GM21723 (cell line): ENCODE measurements around the gene PRKAA2.

Experiments used
- ATAC-seq: cut with Tn5 transposase; IDR thresholded peaks from one replicate; pipeline ENCODE4 v1.9.1; 2021; ENCODE audit warnings: mild to moderate bottlenecking, moderate library complexity; ENCODE audit not compliant: unreplicated experiment

PRKAA2 gene

DNA sequence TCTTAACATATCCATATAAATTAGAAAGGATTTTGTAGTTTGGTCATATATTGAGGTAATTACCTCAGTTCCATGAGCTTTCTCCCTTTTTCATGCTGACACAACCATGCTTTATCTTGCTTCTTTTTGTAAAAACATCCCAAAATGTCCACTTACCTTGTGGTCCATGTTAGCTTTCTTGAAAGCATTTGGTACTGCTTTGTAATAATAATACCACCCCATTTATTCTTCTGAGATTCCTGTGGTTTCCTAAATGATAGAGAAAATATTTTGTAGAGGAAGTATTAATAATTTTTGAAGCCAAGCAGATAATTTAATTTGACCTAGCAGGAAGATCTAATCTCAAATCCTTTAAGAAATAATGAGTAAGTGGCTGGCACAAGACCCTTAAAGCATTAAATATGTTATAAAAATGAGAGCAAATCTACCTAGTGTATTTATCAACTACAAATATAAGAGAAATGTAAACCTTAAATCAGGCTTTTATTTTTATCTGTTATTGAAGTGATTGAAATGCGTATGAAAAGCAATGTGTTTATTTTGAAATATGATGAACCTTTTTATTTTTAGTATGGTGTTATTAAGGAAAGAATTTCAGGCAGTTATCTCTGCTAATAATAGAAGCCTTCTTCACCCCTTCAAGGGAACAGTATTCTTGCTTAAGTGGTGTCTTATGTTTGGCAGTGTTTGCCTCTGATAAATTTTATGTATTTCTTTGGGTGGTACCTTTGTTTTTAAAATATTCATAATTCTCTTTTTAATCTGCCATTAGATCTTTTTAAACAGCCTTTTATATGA lies 9.2 kb downstream of the PRKAA2 start:
- ATAC-seq: no peak

DNA sequence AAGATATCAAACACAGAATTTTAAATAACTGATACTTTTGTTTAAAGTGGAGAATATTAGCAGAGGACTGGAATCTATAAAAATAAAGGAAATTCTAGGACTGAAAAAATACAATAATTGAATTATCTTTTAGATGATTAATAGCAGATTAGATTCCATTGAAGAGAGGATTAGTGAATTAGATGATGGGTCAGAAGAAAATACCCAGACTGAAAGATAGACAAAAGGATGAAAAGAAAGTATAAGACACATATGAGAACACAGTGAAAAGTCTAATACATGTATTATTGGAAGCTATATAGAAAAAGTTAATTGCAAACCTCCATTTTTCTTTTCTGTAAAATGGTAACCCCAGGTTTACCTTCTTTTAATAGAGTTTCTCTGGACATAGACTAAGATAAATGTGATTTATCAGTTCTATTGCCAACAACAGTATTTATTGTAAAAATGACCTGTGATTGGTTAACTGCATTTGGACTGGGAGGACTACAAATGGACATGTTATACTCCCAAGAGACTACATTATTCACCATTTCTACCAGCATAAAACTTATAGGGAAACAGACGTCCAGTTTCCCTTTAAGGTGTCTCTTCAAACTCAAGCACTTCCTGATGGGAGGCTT lies 11.0 kb downstream of the PRKAA2 start:
- ATAC-seq: no peak

DNA sequence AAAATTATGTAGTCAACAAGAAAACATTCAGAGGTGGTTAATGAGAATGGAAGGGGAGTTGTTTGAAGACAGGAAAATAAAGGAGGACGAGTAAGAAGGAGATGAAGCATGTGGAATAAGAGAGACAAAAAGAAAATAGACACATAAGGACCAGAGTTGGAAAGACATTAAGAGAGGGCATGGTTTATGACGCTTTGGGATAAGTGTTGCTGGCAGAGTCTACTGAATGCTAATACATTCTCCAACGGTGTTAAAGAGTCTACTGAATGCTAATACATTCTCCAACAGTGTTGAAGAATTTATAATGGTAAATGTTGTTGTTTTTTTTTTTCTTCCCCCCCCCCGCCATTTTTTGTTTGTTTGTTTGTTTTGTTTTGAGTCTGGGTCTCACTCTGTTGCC lies 13.1 kb downstream of the PRKAA2 start:
- ATAC-seq: no peak

DNA sequence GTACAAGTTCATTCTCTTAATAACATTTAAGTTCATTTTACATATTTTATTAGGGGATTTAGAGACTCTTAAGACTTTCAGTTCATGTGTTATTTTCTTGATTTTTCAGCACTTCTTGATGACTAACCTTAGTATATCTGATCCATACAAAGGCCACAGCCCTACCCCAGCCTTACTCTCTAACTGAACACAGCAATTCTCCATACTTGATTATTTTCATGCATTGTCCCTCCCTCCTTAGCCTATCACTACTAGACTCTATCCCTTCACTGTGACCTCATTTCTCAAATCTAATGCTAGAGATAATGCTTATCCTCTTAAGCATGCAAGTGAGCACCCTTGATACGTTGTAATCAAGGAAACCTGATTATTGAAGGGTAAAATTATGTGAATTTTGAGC lies 15.2 kb downstream of the PRKAA2 start:
- ATAC-seq: no peak

DNA sequence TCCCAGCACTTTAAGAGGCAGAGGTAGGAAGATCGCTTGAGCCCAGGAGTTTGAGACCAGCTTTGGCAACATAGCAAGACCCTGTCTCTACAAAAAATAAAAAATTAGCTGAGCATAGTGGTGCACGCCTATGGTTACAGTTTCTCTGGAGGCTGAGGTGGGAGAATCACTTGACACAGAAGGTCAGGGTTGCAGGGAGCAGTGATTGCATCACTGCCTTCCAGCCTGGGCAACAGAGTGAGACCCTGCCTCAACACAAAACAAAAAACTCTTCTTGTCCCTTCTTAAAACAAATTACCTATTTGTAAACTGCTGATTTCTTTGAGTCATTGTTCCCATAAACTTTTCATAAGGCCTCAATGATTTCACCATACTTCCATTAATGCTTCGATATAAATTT lies 18.7 kb downstream of the PRKAA2 start:
- ATAC-seq: no peak

DNA sequence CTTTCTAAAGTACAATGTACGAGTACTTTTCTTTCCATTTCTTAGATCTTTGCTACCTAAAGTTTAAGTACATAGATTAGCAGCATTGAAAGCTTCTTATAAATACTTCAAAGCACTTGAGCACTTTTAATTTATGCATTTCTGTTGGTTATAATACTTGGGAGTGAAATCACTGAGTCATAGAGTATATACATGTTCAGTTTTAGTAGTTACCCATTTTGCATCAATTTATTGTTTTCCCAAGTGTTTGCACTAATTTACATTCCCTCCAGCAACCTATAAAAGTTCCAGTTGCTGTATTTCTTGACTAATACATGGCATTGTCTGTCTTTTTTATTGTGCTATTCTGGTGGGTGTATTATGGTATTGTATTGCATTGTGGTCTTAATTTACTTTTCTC lies 20.3 kb downstream of the PRKAA2 start:
- ATAC-seq: no peak

DNA sequence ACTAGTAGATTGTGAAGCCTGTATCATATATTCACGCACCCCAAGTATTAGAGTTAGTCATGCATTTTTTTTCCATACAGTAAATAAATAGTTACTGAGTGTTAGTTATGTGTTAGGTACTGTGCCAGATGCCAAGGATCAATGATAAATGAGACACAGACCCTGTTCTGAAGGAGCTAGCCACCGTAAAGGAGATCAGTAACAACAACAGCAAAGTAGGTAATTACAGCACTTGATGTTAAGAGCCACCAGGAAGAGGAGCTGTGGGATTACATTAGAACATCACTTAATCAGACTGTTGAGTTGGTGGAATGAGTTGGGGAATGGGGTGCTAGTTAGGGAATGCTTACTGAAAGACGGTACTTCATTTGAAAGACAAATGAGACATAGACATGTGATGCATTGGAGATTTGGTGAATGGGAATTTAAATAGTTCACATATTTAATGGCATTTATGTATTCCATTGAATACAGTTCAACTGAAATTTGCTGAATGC lies 21.0 kb downstream of the PRKAA2 start:
- no peak for ATAC-seq

DNA sequence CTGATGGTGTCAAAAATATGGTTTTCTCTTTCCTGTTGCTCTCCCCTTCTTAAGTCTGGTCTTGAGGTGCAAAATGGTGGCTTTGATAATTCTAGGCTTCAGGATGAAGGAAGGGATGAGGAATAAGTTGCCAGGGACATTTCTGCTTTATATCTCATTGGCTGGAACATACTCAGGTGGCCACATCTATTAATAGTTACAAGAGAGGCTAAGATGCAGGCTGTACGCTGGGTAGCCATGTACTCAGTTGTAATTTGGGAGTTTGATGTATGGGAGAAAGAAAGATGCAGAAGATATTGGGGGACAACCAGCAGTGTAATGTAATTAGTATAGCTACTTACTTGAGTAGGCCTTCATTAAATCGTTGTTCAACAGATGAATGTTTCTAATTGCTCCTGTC lies 25.2 kb downstream of the PRKAA2 start:
- ATAC-seq: no peak

DNA sequence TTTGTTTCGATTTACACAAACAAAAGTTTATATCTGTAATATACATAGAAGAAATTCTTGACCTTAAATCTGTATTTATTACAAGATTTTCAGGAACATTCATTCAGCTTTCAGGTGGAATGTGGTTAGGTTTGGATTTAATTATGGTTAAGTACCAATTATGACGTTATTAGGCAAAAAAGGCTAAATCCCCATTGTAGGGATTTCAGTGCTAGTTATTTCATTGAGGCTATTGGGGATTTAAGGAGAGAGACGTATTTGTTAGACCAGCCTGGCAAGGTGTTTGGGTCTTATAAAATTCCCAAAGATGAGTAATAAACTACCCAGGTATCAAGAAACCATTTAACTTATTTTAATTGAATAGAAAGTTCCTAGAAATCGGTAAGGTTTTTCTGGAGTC lies 26.0 kb downstream of the PRKAA2 start:
- ATAC-seq: no peak

DNA sequence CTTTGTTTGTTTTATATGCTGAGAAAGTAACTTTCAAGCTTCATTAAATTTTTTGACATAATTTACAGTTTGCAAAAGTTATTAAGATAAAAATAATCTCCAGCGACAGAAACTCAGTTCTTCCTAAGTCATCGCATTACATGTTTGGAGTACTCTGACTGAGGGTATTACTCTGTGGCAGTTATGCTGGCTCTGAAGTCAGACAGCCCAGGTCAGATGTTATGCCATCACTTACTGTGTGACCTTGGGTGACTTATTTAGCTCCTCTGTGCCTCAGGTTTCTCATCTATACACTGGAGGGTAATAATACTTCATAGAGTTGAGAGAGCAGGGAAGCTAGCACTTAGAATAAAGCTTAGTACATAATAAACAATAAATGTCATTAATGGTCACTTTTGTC lies 26.4 kb downstream of the PRKAA2 start:
- no peak for ATAC-seq

DNA sequence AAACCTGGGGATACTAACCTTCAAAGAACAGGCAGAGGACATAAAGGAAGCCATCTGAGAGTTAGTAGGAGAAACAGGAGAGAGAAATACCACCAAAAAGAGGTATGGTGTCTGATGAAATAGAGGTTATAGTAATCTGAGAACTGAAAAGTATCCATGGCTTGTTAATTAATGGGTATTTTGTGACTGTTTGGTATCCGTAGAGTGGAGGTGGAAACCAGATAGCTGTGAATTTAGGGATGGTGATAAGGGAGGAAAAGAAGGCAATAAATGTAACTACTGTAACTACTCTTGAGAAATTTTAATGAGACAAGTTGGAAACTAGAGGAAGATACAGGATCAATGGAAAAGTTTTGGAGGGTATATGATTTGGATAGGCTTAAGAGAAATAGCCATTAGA lies 27.5 kb downstream of the PRKAA2 start:
- no peak for ATAC-seq

DNA sequence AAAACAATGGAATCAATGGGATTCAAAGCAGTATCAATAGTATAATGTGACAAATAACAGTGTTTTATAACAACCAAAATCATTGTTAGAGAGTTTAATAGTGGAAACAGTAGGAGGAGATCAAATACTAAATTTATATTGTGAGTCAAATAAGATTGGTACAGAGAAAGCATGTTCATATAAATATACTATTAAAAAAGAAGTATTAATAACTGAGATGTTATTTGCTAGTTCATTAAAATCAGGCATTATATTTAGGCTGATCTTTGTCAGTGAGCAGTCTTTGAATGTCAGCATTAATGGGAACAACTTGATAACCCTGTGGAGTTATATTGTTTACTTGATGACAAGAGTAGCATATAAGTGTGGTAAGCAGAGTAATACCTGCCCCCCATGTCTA lies 30.6 kb downstream of the PRKAA2 start:
- no peak for ATAC-seq

DNA sequence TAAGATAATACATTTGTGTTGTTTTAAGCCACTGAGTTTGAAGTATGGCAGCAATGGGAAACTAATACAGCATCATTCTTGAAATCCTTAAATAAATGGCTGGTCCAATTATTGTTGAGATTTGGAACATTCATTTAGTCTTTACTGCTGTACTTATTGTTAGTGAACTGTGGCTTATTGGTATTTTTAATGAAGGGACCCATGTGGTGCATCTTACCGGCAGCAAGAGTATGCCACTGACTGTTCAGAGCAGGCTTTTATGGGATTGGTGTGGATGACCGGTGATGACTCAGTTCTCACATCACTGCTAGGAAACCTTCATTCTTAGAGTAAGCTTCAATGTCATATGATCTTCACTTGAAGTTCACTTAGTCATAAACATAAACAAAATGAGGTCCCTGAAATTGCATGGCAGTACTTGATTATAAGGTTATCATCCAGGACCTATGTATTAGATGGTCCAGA lies 31.5 kb downstream of the PRKAA2 start:
- ATAC-seq: no peak

DNA sequence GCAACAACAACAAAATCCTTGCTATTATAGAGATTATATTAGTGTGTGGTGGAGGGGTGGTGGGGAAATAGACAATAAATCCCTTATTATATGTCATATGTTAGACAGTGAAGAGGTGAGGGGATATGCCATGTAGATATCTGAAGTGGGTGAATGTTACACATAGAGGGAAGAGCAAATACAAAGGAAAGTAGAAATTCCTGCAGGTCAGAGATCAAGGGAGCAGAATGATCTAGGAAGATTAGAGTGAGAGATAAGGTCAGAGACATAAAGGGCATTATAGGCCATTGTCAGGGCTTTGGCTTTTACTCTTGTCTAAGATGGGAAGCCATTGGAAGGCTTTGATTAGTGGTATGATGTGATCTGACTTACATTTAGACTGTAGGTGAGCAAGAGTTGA lies 38.5 kb downstream of the PRKAA2 start:
- ATAC-seq: no peak

DNA sequence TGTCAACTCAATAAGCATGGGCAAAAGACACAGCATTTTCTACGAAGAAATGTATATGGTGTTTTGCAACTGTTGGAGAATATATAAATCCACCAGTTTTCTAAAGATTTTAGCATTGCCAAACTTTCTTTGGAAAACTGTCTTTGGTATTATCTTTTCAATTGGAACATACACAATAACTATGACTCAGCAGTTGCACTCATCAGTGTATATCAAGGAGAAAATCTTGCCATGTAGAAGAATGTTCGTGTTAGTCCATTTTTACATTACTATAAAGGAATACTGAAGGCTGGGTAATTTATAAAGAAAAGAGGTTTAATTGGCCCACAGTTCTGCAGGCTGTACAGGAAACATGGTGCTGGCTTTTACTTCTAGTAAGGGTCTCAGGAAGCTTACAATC lies 41.1 kb downstream of the PRKAA2 start:
- no peak for ATAC-seq

DNA sequence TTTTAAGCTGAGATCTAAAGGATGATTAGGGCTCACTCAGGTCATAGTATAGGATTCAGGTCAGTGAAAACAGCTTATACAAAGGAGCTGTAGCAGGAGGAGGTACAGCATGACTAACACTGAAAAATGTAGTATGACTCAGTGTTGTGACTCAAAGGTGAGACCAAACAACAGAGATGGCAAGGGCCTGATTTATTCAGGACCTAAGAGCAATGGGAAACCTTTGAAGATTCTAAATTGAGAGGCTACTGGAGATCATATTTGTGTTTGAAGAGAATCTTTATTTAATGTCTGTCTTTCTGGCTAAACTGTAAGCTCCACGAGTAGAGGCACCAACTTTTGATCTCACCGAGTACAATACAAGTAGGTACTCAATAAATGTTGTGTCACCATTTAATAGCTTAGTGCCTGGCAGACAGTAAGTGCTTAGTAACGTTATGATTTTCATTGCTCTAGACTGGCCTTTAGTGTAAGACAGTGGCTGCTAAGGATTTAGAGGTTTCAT lies 43.5 kb downstream of the PRKAA2 start:
- no peak for ATAC-seq

DNA sequence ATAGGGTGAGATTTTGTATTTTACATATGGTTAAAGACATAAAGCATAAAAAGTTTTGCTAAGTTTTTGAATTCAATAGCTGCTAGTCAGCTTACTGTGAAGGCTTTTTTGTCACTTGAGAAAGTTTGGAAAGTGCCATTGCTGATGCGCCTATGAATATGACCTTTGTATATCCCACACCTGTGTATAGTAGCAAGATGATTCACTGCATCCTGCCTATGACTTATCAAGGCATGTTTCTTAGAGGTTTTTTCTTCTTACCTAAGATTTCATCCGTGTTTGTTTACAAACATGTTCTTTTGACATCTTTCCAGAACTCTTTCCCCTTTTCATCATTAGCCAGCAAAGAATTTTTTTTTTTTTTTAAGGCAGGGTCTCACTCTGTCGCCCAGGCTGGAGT lies 51.5 kb downstream of the PRKAA2 start:
- ATAC-seq: no peak

DNA sequence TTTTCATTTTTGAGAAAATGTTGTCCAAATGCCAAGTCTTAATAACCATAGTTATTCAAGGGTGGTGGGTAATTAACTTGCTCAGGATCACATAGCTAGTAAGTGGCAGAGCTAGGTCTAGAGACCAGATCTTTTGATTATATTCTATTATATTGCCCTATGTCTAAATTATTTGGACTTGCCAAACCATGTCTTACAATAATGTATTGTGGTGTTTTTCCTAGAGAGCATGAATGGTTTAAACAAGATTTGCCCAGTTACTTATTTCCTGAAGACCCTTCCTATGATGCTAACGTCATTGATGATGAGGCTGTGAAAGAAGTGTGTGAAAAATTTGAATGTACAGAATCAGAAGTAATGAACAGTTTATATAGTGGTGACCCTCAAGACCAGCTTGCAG lies 58.6 kb downstream of the PRKAA2 start:
- no peak for ATAC-seq

DNA sequence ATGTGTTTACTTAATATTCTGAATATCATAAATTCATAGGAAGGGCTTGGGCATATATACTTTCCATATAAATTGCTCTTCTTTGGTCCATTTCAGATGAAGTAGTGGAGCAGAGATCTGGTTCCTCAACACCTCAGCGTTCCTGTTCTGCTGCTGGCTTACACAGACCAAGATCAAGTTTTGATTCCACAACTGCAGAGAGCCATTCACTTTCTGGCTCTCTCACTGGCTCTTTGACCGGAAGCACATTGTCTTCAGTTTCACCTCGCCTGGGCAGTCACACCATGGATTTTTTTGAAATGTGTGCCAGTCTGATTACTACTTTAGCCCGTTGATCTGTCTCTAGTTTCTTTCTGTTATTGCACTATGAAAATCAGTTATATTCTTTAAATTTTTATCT lies 62.3 kb downstream of the PRKAA2 start:
- no peak for ATAC-seq

DNA sequence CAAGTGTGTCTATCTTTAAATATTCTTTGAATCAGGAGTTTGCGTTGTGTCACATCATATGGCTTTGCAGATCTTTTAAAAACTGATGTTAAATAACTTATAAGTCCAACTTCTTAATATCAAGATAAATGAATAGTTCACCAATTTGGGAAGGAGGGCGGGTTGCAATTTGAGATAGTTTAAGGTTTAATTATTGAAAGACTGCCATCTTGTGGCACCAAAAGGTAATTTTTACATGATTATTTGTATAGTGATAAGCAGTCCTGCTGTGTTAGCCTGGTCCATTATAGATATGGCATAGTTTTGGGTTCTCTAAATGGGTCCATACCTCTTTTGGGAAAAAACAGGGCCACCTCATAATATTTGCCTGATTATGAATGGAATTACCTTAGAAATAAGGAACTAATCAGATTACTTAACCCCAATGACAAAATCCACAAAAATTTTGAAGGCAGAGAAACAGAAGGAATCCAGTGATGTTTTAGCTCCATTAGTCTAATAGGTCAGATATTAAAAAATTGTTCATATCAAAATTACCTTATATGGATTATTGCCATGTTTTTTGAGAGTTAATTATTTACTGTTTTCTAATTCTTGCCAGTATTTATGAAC lies 64.3 kb downstream of the PRKAA2 start:
- peak; percentile 57 for ATAC-seq

DNA sequence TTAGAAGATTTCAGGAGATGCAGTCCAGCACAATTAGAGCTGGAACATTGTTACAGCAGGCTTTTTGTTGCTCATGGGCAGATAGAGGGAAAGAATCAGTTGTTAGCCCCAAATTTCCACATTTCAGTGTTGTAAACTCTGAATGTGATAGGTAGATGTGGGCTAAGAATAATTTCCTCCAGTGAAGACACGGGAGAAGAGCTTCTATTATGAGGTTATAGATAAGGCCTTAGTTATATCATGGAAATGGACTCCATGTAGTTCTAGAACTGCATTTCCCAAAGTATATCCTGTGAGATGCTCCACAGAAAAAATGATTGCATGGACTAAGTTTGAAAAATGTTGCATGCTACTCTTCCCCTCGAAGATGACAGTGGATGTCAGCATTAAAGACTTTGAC lies 64.9 kb downstream of the PRKAA2 start:
- ATAC-seq: no peak

DNA sequence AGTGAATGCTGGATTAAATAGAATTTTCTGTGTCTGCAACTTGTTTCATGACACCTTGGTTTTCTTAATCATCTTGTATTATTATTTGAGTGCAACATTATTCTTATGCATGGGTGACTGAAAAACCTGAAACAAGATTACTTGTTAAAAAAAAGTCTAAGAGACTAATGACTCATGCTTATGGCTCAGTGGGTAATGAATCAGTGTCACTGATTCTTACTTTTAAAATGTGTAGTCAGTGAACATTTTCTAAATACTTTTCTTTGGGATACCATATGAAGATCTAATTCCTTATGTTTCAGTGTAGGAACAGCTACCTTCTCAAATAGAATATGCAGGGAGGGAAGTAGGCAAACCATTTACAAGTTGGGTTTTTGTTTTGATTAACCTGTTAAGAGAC lies 65.5 kb downstream of the PRKAA2 start:
- ATAC-seq: no peak
